NCI-H2171 (cell line): Measurements from ENCODE around the gene NSMCE1.

ENCODE experiments used
- DNase-seq: peaks from one replicate; lab custom pipeline; 2025; lab: John Stamatoyannopoulos, UW

The NSMCE1 gene, protein sequence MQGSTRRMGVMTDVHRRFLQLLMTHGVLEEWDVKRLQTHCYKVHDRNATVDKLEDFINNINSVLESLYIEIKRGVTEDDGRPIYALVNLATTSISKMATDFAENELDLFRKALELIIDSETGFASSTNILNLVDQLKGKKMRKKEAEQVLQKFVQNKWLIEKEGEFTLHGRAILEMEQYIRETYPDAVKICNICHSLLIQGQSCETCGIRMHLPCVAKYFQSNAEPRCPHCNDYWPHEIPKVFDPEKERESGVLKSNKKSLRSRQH

DNA sequence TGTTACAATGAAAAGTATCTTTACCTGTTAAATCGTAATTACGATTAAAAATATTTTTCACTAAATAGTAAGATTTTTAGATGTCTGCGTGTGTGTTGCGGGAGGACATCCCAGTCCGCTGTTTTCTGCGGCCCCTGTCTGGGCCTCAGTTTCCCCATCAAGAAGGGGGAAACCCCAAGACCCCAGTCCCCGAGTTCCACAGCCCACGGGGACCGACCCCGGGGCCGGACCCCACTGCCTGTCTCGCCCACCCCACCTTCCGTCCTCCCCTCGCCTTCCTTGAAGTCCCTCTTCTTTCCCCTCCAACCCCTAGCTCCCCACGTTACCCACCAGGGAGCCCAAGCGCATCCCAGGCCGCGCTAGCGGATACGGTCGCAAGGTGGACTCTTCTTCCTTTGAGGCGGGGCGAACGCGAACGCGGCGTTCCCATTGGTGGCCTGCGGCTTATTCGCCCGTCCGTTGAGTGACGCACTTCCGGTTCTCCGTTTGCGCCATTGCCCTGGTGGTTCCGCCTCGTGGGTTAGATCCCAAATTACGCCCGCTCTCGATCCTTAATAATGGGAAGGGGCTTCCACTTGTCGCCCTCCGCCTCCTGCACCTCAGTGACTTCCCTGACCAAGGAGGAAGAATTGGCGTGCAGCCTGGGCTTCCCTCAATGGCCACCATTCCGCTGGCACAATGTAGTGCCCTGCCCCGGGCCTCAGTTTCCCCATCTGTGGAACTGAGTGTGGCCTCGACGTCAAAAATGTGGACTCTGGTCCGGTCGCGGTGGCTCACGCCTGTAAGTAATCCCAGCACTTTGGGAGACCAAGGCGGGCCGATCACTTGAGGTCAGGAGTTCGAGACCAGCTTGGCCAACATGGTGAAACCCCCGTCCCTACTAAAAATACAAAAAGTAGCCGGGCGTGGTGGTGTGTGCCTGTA lies at the start of gene NSMCE1:
Gene NSMCE1, minus strand, starts transcription at position 397 of the 924 bp plus-strand sequence. CDS start 11,202 bp downstream, outside the sequence.
- DNase-seq, result peak; percentile 94

DNA sequence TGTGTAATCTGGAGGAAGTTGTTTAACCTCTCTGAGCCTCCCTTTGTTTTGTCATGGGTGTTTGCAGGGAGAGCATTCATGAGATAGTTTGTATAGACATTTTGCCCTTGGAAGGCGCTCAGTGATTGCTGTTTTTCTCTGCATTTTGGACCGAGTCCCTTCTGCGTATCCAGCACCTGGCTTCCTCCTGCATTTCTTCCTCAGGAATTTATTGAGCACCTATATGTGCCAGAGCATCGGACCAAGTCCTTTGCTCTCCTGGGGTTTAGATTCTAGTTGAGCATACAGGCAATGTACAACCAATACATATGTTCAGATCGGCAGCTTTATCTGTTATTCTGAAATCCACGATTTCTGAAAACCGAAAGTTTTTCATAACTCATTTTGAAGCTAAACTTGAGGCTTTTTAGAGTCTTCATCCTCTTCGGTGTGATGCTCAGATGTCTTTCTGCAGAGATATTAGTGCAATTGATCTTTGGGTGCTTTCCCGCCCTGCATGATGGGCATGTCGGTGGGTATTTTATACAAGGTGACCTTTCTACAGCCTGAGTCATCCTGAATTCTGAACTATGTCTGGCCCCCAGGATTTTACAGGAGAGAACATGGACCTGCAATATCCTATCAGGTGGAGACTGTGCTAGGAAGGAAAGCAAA lies 49.3 kb upstream of the NSMCE1 start:
- no peak for DNase-seq

DNA sequence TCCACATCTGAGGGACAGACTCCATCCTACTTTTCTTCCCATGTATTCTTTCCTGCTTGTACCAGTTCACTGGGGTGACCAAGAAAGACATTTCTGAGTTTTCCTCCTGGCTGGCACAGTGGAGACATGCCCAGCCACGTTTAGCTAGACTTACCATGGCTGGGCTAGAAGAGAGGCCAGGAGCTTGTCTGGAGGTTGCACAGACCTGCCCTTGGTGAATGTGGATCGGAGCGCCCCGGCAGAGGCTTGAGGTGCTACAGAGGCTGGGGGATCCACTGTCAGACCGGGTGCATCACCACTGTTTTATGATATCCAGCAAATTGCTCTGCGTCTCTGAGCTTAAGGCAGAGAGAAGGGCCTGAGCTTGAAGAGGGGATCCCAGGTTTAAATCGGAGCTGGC lies 48.7 kb upstream of the NSMCE1 start:
- DNase-seq, result no peak

DNA sequence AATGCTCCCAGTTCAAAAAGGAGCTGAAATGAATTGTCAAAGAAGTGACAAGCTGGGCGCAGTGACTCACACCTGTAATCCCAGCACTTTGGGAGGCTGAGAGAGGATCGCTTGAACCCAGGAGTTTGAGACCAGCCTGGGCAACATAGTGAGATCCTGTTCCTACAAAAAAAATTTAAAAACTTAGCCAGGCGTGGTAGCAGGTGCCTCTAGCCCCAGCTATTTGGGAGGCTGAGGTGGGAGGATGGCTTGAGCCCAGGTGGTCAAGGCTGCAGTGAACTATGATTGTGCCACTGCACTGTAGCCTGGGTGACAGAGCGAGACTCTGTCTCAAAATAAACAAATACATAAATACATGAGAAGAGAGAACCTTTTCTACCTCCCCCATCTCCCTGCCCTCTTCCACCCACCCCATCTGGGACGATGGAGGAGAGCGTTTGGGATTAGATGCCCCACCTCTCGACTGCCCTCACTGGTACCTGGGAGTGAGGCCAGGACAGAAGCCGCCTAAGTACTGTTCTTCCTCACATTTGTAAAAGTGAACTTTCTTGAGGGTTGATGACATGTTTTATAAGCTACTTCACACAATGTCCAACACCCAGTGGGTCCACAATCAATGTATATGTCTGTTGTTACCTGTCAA lies 47.6 kb upstream of the NSMCE1 start:
- DNase-seq, result no peak

DNA sequence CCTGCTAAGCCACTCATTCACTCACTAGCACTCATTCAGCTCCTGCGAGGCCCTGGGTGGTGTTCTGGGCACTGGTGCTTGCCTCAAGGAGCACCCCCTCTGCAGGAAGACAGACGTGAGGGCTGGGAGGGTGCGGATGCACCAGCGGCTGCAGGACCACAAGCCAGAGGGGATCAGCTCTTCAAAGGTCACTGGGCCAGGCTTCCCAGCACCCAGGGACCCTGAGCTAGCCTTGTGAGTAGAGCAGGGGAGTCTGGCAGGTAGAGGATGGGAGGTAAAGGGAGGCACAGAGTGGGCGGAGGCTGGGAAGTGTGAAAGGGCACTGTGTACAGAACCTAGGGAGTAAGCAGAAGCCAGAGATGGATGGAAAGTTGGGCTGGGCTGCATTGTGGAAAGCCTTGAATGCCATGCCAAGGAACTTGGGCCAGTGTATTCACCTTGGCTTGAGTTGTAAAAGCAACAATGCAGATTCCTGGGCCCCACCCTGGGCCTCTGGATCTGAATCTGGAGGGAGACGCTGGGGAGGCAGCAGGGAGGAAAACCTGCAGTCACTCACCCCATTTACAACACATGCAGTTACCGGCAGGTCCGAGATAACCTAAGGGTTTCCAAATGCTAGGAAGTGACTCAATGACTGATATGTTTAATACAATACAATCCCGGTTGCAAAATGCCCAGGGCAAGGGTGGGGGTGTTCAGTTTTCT lies 46.9 kb upstream of the NSMCE1 start:
- no peak for DNase-seq

DNA sequence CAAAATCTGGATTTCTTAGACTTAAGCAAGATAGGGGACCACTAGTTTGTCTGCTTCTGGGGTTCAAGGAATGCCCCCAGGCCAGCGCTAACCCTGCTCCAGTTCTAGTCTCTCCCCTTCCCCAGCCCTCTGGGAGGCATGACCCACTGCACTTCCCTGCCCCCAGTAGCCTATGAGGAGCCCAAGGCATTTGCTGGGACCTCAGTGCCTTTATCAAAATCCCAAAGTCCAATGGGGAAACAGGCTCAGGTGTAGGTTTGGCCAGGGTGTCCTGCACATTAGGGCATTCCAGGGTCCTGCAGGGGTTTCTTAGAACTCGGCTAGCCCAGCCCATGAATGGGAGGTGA lies 46.4 kb upstream of the NSMCE1 start:
- DNase-seq, result no peak

DNA sequence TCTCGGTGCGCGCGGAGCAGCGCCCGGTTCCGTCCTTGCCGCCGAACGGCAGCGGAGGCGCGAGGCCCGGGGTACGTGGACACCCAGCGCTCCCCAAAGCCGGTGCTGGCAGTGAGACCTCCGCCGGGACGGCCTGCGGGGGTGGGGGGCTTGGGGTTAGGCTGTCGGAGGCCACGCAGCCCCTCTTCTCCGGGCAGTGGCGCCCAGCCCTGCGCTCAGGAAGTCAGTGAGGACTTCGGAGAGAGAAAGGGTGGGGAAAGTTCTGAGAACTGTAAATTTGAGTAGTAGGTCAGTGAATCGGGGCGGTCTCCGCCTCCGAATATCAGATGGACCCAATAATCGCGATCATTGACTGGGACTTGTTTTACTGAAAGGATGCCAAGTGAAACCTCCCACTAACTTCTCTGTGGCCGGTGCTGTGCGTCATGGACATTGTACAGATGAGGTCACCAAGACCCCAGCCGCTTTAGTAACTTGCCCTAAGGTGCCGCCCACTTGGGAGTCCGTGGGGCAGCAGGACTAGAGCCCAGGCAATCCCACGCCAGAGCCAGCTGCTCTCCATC lies 45.7 kb upstream of the NSMCE1 start:
- no peak for DNase-seq

DNA sequence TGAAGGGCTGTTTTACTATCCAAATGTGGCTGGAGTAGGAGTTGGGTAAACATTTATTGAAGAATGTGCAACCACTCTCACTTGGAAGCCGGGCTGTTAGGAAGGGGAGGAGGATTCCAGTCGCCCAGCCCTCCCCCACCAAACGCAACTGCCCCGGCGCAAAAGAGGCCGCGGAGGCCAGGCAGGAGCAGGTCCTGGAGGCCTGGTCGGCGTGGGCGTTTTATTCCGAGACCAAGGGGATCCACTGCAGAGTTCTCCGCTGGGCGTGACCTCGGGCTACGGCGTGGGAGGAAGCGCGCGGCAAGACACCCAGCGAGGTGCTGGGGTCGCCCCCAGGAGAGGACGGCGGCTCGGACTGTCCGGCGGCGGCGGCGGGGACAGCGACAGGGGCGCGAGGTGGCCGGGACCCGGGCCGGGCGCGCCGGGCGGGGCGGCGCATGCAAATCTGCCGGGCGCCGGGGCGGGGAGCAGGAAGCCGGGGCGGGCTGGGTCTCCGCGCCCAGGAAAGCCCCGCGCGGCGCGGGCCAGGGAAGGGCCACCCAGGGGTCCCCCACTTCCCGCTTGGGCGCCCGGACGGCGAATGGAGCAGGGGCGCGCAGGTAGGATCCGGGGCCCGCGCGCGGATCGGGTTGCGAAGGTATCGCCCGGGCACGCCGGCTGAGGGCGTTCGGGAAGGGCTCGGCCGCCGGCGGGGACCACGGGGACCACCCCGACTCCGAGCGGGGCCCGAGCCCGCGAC lies 45.0 kb upstream of the NSMCE1 start, which contains the start of gene IL4R:
Gene IL4R, plus strand, starts transcription at position 553 of the 739 bp plus-strand sequence. CDS start 26,230 bp downstream, outside the sequence.
- no peak for DNase-seq

DNA sequence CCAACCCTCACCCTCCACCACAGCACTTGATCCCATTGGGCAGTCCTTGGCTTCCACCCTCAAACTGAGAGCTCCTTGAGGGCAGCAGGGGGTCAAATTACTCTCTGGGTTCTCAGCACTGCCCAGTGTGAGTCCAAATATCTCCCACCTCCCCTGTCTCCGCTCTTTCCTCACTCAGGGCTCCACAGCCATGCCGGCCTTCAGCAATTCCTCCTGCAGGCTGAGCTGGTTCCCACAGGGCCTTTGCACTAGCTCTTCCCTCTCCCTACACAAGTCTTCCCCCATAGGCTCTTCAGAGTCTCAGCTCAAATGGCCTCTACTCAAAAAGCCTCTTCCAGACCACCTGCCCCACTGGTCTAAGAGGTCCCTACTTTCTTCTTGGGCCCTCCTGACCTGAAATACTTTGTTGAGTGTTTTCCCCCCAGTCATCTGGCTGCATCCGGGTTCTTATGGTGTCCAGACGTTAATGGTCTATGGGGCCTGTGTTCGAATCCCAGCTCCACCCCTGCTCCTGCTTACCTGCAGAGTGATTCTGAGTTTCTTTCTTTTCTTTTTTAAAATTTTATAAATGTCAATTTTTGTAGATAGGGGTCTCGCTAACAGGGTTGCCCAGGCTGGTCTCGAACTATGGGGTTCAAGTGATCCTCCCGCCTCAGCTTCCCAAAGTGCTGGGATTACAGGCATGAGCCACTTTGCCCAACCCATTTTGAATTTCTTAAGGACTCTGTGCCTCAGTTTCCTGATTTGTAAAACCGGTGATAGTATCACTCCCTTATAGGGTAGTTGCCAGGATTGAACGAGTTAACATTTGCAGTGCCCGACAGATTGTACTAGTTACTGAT lies 44.2 kb upstream of the NSMCE1 start:
- DNase-seq, result no peak

DNA sequence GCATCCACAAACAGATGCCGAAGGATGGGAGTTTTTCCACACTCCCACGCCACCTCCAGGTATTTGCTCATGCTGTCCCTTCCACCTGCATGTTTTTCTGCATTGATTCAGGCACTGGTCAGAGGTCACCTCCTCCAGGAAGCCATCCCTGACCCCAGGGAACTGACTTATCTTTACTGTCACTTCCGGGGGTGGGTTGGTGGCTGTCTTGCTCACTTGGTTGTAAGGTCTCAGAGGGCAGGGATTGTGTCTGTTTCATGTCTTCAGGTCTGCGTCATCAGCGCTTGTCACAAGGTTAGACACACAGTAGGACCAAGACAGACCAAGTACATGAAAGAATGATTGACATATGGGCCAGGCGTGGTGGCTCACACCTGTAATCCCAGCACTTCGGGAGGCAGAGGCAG lies 43.3 kb upstream of the NSMCE1 start:
- no peak for DNase-seq

DNA sequence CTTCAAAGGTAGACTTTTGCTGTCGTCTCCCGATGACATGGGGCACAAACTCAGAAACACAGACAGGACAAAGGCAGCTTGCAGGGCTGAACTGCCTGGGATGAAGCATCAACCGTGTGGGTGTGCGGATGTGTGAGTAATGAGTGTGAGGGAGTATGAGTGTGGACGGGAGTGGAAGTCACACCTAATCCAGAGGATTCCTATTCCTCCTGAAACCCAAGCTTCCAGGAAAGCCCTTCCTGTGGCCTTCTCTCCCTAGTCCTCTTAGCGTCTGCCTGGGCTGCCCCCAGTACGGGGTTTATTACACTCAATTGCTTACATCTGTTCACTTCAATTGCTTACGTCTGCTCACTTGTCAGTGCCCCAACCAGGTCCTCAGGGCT lies 42.9 kb upstream of the NSMCE1 start:
- no peak for DNase-seq

DNA sequence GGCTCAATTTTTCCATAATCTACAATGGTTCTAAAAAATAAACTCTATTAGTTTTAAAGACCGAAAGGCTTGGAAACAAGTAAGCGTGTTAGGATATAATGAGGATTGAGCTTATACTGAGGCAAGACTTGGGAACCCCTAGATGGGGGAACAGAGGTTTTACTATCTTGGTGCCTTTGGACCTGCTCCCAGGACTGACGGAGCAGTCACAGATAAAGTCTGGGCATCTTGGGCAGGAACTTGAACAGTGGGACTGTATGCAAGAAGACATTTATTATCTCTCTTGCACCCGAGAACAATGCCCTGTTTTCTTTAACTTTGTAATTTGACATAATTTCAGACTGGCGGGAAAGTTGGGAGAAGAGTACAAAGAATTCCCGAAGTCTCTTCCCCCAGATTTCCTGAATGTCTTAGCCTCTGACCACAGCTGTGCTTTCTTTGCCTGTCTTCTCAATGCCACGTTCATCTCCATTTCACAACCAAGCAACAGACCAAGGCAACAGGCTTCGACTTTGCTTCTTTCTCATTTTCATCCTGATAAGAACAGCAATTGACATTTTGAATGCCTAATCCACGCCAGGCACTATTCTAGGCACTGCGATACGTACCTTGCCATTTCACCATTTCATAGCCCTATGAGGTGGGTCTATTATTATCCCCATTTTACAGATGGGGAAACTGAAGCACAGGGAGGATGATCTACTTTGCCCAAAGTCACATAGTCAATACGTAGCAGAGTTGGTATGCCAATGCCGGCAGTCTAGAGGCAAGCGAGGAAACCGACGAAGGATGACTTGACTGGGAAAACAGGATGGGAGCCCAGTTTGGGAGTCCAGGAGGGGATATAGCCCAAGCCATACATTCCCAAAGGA lies 42.2 kb upstream of the NSMCE1 start:
- DNase-seq, result no peak

DNA sequence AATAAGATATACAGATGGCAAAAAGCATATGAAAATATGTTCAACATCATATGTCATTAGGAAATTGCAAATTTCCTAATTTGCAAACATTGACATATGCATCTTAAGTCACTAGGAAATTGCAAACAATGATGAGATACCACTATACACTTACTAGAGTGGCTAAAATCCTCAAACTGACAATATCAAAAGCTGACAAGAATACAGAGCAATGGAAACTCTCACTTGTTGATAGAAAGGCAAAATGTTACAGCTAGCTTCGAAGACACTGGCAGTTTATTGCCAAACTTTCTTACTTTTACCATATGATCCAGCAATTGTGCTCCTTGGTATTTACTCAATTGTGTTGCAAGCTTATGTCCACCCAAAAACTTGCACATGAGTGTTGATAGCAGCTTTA lies 40.2 kb upstream of the NSMCE1 start:
- no peak for DNase-seq

DNA sequence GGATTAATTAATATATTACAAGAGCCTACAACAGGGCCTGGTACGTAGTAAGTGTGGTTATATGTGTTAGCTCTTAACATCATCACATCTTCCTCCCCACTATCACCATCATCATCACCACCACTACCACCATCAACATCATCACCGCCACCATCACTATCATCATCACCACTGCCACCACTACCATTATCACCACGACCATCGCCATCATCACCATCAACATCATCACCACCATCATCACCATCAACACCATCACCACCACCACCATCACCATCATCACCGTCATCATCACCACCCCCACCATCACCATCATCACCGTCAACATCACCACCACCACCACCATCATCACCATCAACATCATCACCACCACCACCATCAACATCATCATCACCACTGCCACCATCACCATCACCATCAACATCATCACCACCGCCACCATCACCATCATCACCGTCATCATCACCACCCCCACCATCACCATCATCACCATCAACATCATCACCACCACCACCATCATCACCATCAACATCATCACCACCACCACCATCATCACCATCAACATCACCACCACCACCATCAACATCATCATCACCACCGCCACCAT lies 37.4 kb upstream of the NSMCE1 start:
- no peak for DNase-seq

DNA sequence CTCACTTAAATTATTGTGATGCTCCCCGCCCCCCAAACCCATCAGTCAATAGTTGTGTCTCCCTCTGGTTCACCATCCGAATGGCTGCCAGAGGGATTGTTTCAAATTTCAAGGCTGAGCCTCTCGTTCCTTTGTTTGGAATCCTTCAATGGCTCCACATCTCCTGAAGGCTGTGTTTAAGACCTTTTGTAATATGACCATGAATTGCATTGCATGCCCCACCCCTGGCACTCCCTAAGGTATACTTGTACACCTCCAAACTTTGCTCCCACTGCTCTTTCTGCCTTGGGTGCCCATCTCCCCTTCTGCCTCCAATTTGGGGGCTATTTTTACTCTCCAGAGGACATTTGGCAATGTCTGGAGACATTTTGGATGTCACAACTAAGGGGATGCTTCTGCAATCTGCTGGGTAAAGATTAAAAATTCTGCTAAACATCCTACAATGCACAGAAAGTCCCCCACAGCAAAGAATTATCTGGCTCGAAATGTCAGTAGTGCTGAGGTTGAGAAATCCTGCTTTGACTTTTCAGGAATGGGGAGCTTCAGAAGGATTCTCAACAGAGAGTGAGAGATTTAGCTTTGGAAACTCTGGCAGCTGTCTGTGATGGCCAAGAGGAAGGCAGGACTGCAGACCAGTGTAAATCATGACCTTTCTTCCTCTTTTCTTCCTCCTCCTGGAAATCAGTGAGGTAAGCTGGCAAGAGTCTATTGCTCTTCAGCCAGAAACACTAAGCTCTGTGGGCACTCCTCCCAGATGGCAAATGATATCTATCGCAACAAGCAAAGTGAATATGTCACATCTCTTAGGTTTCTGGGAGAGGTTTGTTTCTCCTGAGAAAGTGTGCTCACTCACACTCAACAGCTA lies 36.5 kb upstream of the NSMCE1 start:
- no peak for DNase-seq

DNA sequence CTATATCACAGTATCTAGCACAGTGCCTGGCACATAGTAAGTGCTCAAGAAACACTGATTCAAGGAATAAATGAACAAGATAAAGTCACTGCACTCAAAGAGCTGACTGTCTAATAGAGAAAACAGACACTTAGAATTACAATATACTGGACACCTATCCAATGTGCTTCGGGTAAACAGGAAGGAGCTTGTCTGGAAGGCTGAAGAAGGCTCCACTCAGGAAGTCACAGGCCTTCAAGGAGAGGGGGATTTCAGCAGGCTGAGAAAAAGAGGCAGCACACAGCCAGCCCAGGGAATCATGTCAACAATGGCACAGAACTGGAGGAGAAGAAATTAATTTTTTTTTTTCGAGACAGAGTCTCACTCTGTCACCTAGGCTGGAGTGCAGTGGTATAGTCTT lies 35.5 kb upstream of the NSMCE1 start:
- DNase-seq, result no peak
